WI38 (cell line): Measurements from ENCODE around the gene ECI1.

Experiments used
- H3K4me3 ChIP-seq: 2 replicates; pipeline ENCODE4 v1.5.1; 2011; ENCODE audit warnings: low read depth, mild to moderate bottlenecking, control low read depth, low read length
- TF ChIP-seq, protein P1 (sequence below): IDR thresholded peaks from 2 replicates; pipeline ENCODE4 v1.5.1; 2012; ENCODE audit warnings: low read depth, mild to moderate bottlenecking, control low read depth, low read length

Gene ECI1

DNA sequence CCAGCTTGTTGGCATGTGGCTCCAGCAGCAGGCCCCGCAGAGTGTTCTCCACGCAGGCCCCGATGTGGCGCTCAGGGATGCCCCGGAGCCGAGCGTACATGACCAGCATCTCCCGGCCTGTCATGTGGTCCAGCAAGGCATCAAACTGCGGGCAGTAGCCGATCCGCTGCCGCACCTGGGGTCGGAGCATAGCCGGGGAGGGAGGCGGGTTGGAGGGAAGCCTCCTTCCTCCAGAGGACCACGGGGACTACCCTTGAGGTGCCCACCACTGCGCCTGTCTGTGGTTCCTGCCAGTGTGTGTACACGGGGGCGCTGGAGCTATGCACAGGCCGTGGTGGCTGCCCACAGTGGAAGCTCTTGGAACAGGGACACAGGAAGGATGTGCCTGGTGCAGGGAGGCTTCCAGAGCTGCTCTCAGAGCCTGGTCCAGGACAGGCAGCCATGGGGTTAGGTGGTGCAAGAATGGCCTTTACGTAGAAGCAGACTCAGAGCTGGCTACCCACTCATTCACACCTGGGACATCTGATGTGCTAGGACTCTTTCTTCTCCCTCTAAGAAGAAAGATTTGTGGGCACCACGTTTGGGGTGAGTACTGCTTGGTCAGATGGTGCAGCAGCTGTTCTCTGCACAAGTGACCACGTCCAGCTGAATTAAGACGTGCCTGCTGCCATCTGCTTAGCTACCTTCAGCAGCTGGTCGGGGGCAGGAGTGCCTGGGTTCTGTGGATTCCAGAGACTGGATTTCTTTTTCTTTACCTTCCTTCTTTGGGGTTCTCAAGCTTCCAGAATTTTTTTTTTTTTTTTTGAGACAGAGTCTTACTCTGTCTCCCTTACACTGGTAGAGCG, 27.8 kb upstream of the ECI1 start:
- H3K4me3 ChIP-seq: no peak overlapping the region
- TF ChIP-seq, protein P1, sequence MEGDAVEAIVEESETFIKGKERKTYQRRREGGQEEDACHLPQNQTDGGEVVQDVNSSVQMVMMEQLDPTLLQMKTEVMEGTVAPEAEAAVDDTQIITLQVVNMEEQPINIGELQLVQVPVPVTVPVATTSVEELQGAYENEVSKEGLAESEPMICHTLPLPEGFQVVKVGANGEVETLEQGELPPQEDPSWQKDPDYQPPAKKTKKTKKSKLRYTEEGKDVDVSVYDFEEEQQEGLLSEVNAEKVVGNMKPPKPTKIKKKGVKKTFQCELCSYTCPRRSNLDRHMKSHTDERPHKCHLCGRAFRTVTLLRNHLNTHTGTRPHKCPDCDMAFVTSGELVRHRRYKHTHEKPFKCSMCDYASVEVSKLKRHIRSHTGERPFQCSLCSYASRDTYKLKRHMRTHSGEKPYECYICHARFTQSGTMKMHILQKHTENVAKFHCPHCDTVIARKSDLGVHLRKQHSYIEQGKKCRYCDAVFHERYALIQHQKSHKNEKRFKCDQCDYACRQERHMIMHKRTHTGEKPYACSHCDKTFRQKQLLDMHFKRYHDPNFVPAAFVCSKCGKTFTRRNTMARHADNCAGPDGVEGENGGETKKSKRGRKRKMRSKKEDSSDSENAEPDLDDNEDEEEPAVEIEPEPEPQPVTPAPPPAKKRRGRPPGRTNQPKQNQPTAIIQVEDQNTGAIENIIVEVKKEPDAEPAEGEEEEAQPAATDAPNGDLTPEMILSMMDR: no peak

- H3K4me3 ChIP-seq: no peak overlapping the region
- TF ChIP-seq, protein P1: no peak
These were observed 26.9 kb upstream of the ECI1 start for GRCh38 chr16:2278272-2278608.

GRCh38 chr16:2277466-2278271, 26.3 kb upstream of the ECI1 start:
- no peak overlapping the region for H3K4me3 ChIP-seq
- TF ChIP-seq, protein P1: no peak

DNA sequence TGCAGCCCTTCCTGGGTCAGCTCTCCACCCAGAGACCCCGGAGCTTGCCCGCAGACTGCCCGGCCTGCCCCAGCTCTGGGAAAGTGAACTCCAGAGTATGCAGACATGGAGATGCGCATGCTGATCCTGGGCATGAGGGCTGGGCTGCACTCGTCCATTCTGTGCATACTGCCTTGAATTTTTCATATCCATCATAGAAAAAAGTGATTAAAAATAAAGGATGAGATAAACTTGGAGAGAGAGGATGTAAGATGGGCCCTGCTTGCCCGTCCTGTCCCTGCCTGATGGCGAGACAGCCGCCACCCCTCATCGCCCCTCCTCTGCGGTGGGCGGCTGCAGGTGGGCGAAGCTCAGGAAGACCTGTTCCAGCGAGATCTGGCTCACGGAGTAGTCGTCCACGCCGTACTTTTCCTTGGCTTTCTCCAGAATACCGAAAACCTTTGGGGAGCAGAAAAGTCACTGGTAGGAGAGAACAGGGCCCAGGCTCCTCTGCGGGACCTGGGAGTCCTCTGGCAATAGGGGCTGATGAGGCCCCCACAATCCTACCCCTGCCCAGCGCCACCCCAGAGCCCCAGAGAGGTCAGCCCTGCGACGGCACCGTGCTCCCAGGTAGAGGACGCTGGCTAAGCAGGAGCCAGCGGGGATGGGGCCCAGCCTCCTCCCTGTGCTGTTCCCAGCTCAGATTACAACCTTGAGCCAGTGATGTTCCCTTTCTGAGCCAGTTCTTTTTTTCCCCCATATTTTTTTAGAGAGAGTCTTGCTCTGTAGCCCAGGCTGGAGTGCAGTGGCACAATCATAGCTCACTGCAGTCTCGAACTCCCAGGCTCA, 25.2 kb upstream of the ECI1 start:
- TF ChIP-seq, protein P1: no peak

GRCh38 chr16:2275476-2276367, 24.3 kb upstream of the ECI1 start:
- no peak overlapping the region for H3K4me3 ChIP-seq
- TF ChIP-seq, protein P1: no peak

More for the DNA sequence above, 25.2 kb upstream of the ECI1 start:
- no peak overlapping the region for H3K4me3 ChIP-seq

GRCh38 chr16:2273931-2274330, 22.5 kb upstream of the ECI1 start:
- no peak overlapping the region for H3K4me3 ChIP-seq
- TF ChIP-seq, protein P1: no peak
